ENCODE measurements around the gene ZNF385C. TPM values are rescaled to one million over a fixed set of nuclear protein-coding genes. Genes with fewer than 3 reads are reported as not detected.

Gene ZNF385C
- total RNA-seq, 4 donors from 2014 or later = 0.47 to 1.9 (median 0.68) TPM

- WGBS = 6% methylated on average over 10 of the region's 12 CpGs
These were observed 30.7 kb downstream of the ZNF385C start for GRCh38 chr17:42067371-42068091.

DNA sequence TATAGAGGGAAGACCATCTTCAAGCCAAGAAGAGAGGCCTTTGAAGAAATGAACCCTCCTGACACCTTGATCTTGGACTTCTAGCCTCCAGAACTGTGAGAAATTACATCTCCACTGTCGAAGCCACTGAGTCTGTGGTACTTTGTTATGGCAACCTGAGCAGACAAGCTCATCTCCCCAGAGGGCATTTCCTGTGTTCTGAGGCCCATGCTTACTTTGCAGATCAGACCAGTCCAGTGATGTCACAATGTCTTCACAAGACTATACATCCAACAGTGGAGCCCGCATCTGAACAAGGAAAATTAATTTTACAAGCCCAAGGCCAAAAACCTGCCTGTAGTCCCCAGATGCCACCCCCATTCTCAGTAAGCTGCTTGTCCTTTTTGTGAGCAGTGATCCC, 33.1 kb downstream of the ZNF385C start:
- DNase-seq (ENCODE audit: low spot score in 2 of 2) = no peak
- WGBS = 70% methylated on average over 2 of the region's 2 CpGs
- no peaks in the 10 kb centered on the region for H3K9me3 ChIP-seq
- no peak overlapping the region for H3K27ac ChIP-seq
- H3K4me1 ChIP-seq = peaks cover 6% of the 10 kb centered on the region
- no peaks in the 10 kb centered on the region for H3K36me3 ChIP-seq
- no peak overlapping the region for H3K4me3 ChIP-seq
- no peaks in the 10 kb centered on the region for H3K27me3 ChIP-seq
- no peak for TF ChIP-seq EP300 (IDR thresholded peaks at IDR 0.05)
- TF ChIP-seq POLR2AphosphoS5 (IDR thresholded peaks at IDR 0.05) = no peak
- no peak for TF ChIP-seq POLR2A (IDR thresholded peaks at IDR 0.05)
- TF ChIP-seq, protein P1, sequence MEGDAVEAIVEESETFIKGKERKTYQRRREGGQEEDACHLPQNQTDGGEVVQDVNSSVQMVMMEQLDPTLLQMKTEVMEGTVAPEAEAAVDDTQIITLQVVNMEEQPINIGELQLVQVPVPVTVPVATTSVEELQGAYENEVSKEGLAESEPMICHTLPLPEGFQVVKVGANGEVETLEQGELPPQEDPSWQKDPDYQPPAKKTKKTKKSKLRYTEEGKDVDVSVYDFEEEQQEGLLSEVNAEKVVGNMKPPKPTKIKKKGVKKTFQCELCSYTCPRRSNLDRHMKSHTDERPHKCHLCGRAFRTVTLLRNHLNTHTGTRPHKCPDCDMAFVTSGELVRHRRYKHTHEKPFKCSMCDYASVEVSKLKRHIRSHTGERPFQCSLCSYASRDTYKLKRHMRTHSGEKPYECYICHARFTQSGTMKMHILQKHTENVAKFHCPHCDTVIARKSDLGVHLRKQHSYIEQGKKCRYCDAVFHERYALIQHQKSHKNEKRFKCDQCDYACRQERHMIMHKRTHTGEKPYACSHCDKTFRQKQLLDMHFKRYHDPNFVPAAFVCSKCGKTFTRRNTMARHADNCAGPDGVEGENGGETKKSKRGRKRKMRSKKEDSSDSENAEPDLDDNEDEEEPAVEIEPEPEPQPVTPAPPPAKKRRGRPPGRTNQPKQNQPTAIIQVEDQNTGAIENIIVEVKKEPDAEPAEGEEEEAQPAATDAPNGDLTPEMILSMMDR (IDR thresholded peaks at IDR 0.05) = no peak

More at GRCh38 chr17:42067371-42068091, 30.7 kb downstream of the ZNF385C start:
- H3K27me3 ChIP-seq = peaks cover 14% of the 10 kb centered on the region
- no peaks in the 10 kb centered on the region for H3K36me3 ChIP-seq
- no peaks in the 10 kb centered on the region for H3K9me3 ChIP-seq
- DNase-seq (ENCODE audit: low spot score in 2 of 2) = peak in 1 of 2 donors; percentile 78
- H3K27ac ChIP-seq = no peak overlapping the region
- TF ChIP-seq POLR2AphosphoS5 (IDR thresholded peaks at IDR 0.05) = no peak
- TF ChIP-seq, protein P1 (IDR thresholded peaks at IDR 0.05) = peak; percentile 83 to 94
- H3K4me1 ChIP-seq = peaks cover 13% of the 10 kb centered on the region
- H3K4me3 ChIP-seq = no peak overlapping the region

DNA sequence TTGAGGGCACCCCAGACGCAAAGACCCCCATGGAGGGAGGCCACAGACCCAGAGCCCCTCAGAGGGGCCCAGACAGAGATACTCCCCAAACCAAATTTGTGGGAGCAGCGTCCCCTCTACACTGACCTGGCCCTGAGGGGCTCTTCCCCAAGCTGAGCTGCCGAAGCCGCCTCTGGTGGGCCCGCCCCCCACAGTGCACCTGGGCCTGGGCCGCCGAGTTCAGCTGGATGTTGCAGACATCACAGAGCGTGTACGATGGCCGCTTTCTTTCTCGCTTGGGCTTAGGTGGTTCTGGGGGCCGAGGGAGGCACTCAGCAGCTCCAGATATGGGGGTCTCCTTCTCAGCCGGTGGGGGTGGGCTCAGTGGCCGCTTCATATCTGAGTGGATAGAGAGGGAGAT, 35.6 kb downstream of the ZNF385C start:
- TF ChIP-seq EP300 (IDR thresholded peaks at IDR 0.05) = no peak
- TF ChIP-seq, protein P1 (IDR thresholded peaks at IDR 0.05) = no peak
- no peak for TF ChIP-seq POLR2A (IDR thresholded peaks at IDR 0.05)
- TF ChIP-seq POLR2AphosphoS5 (IDR thresholded peaks at IDR 0.05) = no peak
- Histone ChIP-seq H3K27me3 (no peaks in the 10 kb centered on the region), H3K27ac (no peak overlapping the region), H3K36me3 (no peaks in the 10 kb centered on the region), H3K4me3 (no peak overlapping the region), H3K9me3 (no peaks in the 10 kb centered on the region), H3K4me1 (peaks cover 5% of the 10 kb centered on the region)
- WGBS = 92% methylated on average over 11 of the region's 14 CpGs
- no peak for DNase-seq (ENCODE audit: low spot score in 2 of 2)

- Histone ChIP-seq H3K27ac (no peak overlapping the region), H3K27me3 (no peaks in the 10 kb centered on the region), H3K36me3 (no peaks in the 10 kb centered on the region), H3K4me1 (no peaks in the 10 kb centered on the region), H3K4me3 (no peak overlapping the region), H3K9me3 (no peaks in the 10 kb centered on the region)
- WGBS = 73% methylated on average over 5 of the region's 5 CpGs
- no peak for TF ChIP-seq POLR2A (IDR thresholded peaks at IDR 0.05)
- no peak for TF ChIP-seq POLR2AphosphoS5 (IDR thresholded peaks at IDR 0.05)
- no peak for TF ChIP-seq EP300 (IDR thresholded peaks at IDR 0.05)
- TF ChIP-seq, protein P1 (IDR thresholded peaks at IDR 0.05) = no peak
- no peak for DNase-seq (ENCODE audit: low spot score in 2 of 2)
These were observed 36.4 kb downstream of the ZNF385C start for GRCh38 chr17:42061646-42062487.

GRCh38 chr17:42060231-42060630, 38.0 kb downstream of the ZNF385C start:
- Histone ChIP-seq H3K4me3 (no peak overlapping the region), H3K27ac (no peak overlapping the region), H3K9me3 (no peaks in the 10 kb centered on the region), H3K36me3 (no peaks in the 10 kb centered on the region), H3K4me1 (no peaks in the 10 kb centered on the region), H3K27me3 (no peaks in the 10 kb centered on the region)
- TF ChIP-seq POLR2A (IDR thresholded peaks at IDR 0.05) (no peak), POLR2AphosphoS5 (IDR thresholded peaks at IDR 0.05) (no peak), EP300 (IDR thresholded peaks at IDR 0.05) (no peak)
- TF ChIP-seq, protein P1 (IDR thresholded peaks at IDR 0.05) = no peak
- 88% methylated on average over 4 of the region's 4 CpGs for WGBS
- no peak for DNase-seq (ENCODE audit: low spot score in 2 of 2)
